ENCODE measurements around the gene ADCY9.

ADCY9 gene

GRCh38 chr16:4016005-4016352 is 100.3 kb downstream of the ADCY9 start:
- TF ChIP-seq, protein P1, sequence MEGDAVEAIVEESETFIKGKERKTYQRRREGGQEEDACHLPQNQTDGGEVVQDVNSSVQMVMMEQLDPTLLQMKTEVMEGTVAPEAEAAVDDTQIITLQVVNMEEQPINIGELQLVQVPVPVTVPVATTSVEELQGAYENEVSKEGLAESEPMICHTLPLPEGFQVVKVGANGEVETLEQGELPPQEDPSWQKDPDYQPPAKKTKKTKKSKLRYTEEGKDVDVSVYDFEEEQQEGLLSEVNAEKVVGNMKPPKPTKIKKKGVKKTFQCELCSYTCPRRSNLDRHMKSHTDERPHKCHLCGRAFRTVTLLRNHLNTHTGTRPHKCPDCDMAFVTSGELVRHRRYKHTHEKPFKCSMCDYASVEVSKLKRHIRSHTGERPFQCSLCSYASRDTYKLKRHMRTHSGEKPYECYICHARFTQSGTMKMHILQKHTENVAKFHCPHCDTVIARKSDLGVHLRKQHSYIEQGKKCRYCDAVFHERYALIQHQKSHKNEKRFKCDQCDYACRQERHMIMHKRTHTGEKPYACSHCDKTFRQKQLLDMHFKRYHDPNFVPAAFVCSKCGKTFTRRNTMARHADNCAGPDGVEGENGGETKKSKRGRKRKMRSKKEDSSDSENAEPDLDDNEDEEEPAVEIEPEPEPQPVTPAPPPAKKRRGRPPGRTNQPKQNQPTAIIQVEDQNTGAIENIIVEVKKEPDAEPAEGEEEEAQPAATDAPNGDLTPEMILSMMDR (IDR thresholded peaks at IDR 0.05; ENCODE audit: poor library complexity, severe bottlenecking): no peak

GRCh38 chr16:4015275-4016004 is 100.8 kb downstream of the ADCY9 start:
- Histone ChIP-seq H3K36me3 (ENCODE audit: low read depth) (no peaks in the 10 kb centered on the region), H3K4me1 (ENCODE audit: insufficient read depth, poor library complexity, severe bottlenecking) (peaks cover 9% of the 10 kb centered on the region), H3K4me3 (ENCODE audit: severe bottlenecking) (no peak overlapping the region), H3K27ac (ENCODE audit: poor library complexity, severe bottlenecking) (no peak overlapping the region), H3K9me3 (ENCODE audit: severe bottlenecking) (no peaks in the 10 kb centered on the region), H3K27me3 (ENCODE audit: insufficient read depth, poor library complexity, severe bottlenecking) (no peaks in the 10 kb centered on the region)
- DNase-seq (ENCODE audit: low spot score) (no peak), ATAC-seq (ENCODE audit: low read depth) (no peak)
- TF ChIP-seq, protein P1 (IDR thresholded peaks at IDR 0.05; ENCODE audit: poor library complexity, severe bottlenecking): no peak

More at GRCh38 chr16:4016005-4016352, 100.3 kb downstream of the ADCY9 start:
- ATAC-seq (ENCODE audit: low read depth) (no peak), DNase-seq (ENCODE audit: low spot score) (no peak)
- H3K27ac ChIP-seq (ENCODE audit: poor library complexity, severe bottlenecking): no peak overlapping the region
- no peaks in the 10 kb centered on the region for H3K27me3 ChIP-seq (ENCODE audit: insufficient read depth, poor library complexity, severe bottlenecking)
- no peaks in the 10 kb centered on the region for H3K36me3 ChIP-seq (ENCODE audit: low read depth)
- H3K4me3 ChIP-seq (ENCODE audit: severe bottlenecking): no peak overlapping the region
- no peaks in the 10 kb centered on the region for H3K9me3 ChIP-seq (ENCODE audit: severe bottlenecking)
- peaks cover 12% of the 10 kb centered on the region for H3K4me1 ChIP-seq (ENCODE audit: insufficient read depth, poor library complexity, severe bottlenecking)

GRCh38 chr16:4011940-4012629 is 104.2 kb downstream of the ADCY9 start:
- Histone ChIP-seq H3K4me3 (ENCODE audit: severe bottlenecking) (no peak overlapping the region), H3K9me3 (ENCODE audit: severe bottlenecking) (no peaks in the 10 kb centered on the region), H3K36me3 (ENCODE audit: low read depth) (no peaks in the 10 kb centered on the region), H3K27ac (ENCODE audit: poor library complexity, severe bottlenecking) (no peak overlapping the region), H3K27me3 (ENCODE audit: insufficient read depth, poor library complexity, severe bottlenecking) (no peaks in the 10 kb centered on the region), H3K4me1 (ENCODE audit: insufficient read depth, poor library complexity, severe bottlenecking) (peaks cover 9% of the 10 kb centered on the region)
- TF ChIP-seq, protein P1 (IDR thresholded peaks at IDR 0.05; ENCODE audit: poor library complexity, severe bottlenecking): no peak
- no peak for DNase-seq (ENCODE audit: low spot score)
- no peak for ATAC-seq (ENCODE audit: low read depth)

- TF ChIP-seq, protein P1 (IDR thresholded peaks at IDR 0.05; ENCODE audit: poor library complexity, severe bottlenecking): no peak
- ATAC-seq (ENCODE audit: low read depth): no peak
- DNase-seq (ENCODE audit: low spot score): no peak
- H3K36me3 ChIP-seq (ENCODE audit: low read depth): no peaks in the 10 kb centered on the region
- no peaks in the 10 kb centered on the region for H3K9me3 ChIP-seq (ENCODE audit: severe bottlenecking)
- H3K27ac ChIP-seq (ENCODE audit: poor library complexity, severe bottlenecking): no peak overlapping the region
- H3K4me3 ChIP-seq (ENCODE audit: severe bottlenecking): no peak overlapping the region
- H3K27me3 ChIP-seq (ENCODE audit: insufficient read depth, poor library complexity, severe bottlenecking): no peaks in the 10 kb centered on the region
- H3K4me1 ChIP-seq (ENCODE audit: insufficient read depth, poor library complexity, severe bottlenecking): peaks cover 9% of the 10 kb centered on the region
These were observed 104.9 kb downstream of the ADCY9 start for GRCh38 chr16:4011225-4011939.
